Calu3 (cell line): Measurements from ENCODE around the gene AMN. TPM values are rescaled to one million over a fixed set of nuclear protein-coding genes. Genes with fewer than 3 reads are reported as not detected.
"Not testable (repeated sequence)": the region's sequence is repeated elsewhere in the genome, so short reads cannot be mapped to it uniquely, and the experiment has no call there.

Experiments used
- Bru-seq: library from RNA; stranded (reverse); fragments of 400-500 nt; gene quantifications from one replicate; lab custom pipeline; 2021; lab: Mats Ljungman, UMichigan
- BruChase-seq, 2 experiments: library from RNA; stranded (reverse); fragments of 400-500 nt; gene quantifications; one replicate each; lab custom pipeline; 2021; lab: Mats Ljungman, UMichigan
- BruUV-seq: library from RNA; stranded (reverse); fragments of 400-500 nt; replicated peaks from 2 replicates; lab custom pipeline; 2021; lab: Mats Ljungman, UMichigan
- CTCF ChIA-PET: fragments of 300-600 bp; sonication (Branson Sonifier 250); formaldehyde crosslinking; loops from one replicate; lab custom pipeline; 2022; ENCODE audit warnings: antibody characterized with exemption; lab: Charles Lee
- DNase-seq: peaks from one replicate; pipeline ENCODE4 v3.0.0; 2022
- H3K27ac Mint-ChIP-seq: one replicate; pipeline ENCODE4 v1.8.0; 2022; ENCODE audit warnings: mixed read lengths; ENCODE audit not compliant: unreplicated experiment
- H3K27me3 Mint-ChIP-seq: one replicate; pipeline ENCODE4 v1.8.0; 2022; ENCODE audit warnings: mixed read lengths; ENCODE audit not compliant: unreplicated experiment
- H3K36me3 Mint-ChIP-seq: one replicate; pipeline ENCODE4 v1.8.0; 2022; ENCODE audit warnings: mild to moderate bottlenecking, moderate library complexity, mixed read lengths; ENCODE audit not compliant: insufficient read depth, unreplicated experiment
- H3K4me1 Mint-ChIP-seq: one replicate; pipeline ENCODE4 v1.8.0; 2022; ENCODE audit warnings: mild to moderate bottlenecking, low read depth, mixed read lengths; ENCODE audit not compliant: unreplicated experiment
- H3K4me3 Mint-ChIP-seq: one replicate; pipeline ENCODE4 v1.8.0; 2022; ENCODE audit warnings: mild to moderate bottlenecking, low read depth, moderate library complexity, mixed read lengths; ENCODE audit not compliant: unreplicated experiment
- H3K9me3 Mint-ChIP-seq: one replicate; pipeline ENCODE4 v1.8.0; 2022; ENCODE audit warnings: low read depth, mixed read lengths; ENCODE audit not compliant: unreplicated experiment
- CTCF ChIP-seq: fragments of 200-600 bp; IDR thresholded peaks from one replicate; pipeline ENCODE4 v1.8.0; 2022; ENCODE audit warnings: antibody characterized with exemption; ENCODE audit not compliant: unreplicated experiment
- intact Hi-C: fragments of 100-400 bp; cut with micrococcal nuclease; formaldehyde crosslinking; loops from one replicate; pipeline ENCODE4 v1.10.0; 2022; ENCODE audit not compliant: unreplicated experiment
- long read RNA-seq: library from polyadenylated mRNA; stranded (forward); transcript quantifications from one replicate; pipeline ENCODE4 v2.0.0, GENCODE V29; 2022
- total RNA-seq: library from RNA; stranded (reverse); gene quantifications from 2 replicates; pipeline ENCODE4 v1.2.3, GENCODE V29; 2022

Gene AMN
- total RNA-seq (13.7 and 17.0 TPM in 2 replicates), Bru-seq, nascent RNA (percentile 30 among the genes with signal in this experiment), BruChase-seq, experiment 1, labeled RNA remaining after a 6-hour chase (percentile 36 among the genes with signal in this experiment), BruChase-seq, experiment 2, labeled RNA remaining after a 2-hour chase (percentile 35 among the genes with signal in this experiment)
- long read RNA-seq, partial matches to known transcripts, result 14 of 18 reads
- long read RNA-seq, other reads (novel, unspliced or antisense), result 3 of 18 reads

GRCh38 chr14:102922490-102923200 is at the start of gene AMN:
Gene AMN, plus strand, starts transcription at chr14:102922663. Its CDS starts 26 bp downstream, at chr14:102922689.
- Mint-ChIP-seq H3K9me3 (no peaks in the 10 kb centered on the region), H3K36me3 (peaks cover 11% of the 10 kb centered on the region), H3K27ac (no peak within 1 kb of the TSS), H3K4me1 (peaks cover 8% of the 10 kb centered on the region), H3K4me3 (no peak within 1 kb of the TSS), H3K27me3 (no peaks in the 10 kb centered on the region)
- peak; percentile 51 for DNase-seq
- intact Hi-C loops, result loop anchor here (10.0 kb wide), 2 partner anchors 148 to 228 kb away; partner anchors contain the start of gene TRAF3
- CTCF ChIA-PET, result no interaction called here
- TF ChIP-seq CTCF, result no peak
- no TSS peak for BruUV-seq

- no peak overlapping the region for H3K27ac Mint-ChIP-seq
- H3K36me3 Mint-ChIP-seq, result peaks cover 4% of the 10 kb centered on the region
- no peaks in the 10 kb centered on the region for H3K4me1 Mint-ChIP-seq
- CTCF ChIA-PET, result interaction anchor here (0.6 to 0.7 kb wide), 2 partner anchors 14 to 21 kb away, joined by 3 read pairs; no protein-coding TSS in a partner anchor
- no peak overlapping the region for H3K4me3 Mint-ChIP-seq
- no peaks in the 10 kb centered on the region for H3K27me3 Mint-ChIP-seq
- BruUV-seq, result no TSS peak
- no peak for DNase-seq
- no peak for TF ChIP-seq CTCF
- H3K9me3 Mint-ChIP-seq, result no peaks in the 10 kb centered on the region
- intact Hi-C loops, result no loop called here
Observed at GRCh38 chr14:102873131-102873530, 49.3 kb upstream of the AMN start.

GRCh38 chr14:102873546-102874061 is 48.9 kb upstream of the AMN start:
- no peak for DNase-seq
- intact Hi-C loops, result no loop called here
- BruUV-seq, result no TSS peak
- no peaks in the 10 kb centered on the region for H3K9me3 Mint-ChIP-seq
- H3K27ac Mint-ChIP-seq, result no peak overlapping the region
- peaks cover 4% of the 10 kb centered on the region for H3K36me3 Mint-ChIP-seq
- no peak for TF ChIP-seq CTCF
- H3K4me3 Mint-ChIP-seq, result no peak overlapping the region
- no peaks in the 10 kb centered on the region for H3K4me1 Mint-ChIP-seq
- CTCF ChIA-PET, result interaction anchor here (0.6 to 0.7 kb wide), 2 partner anchors 13 to 20 kb away, joined by 3 read pairs; no protein-coding TSS in a partner anchor
- no peaks in the 10 kb centered on the region for H3K27me3 Mint-ChIP-seq

GRCh38 chr14:102875652-102876051 is 46.8 kb upstream of the AMN start:
- CTCF ChIA-PET, result no interaction called here
- Mint-ChIP-seq H3K4me3 (no peak overlapping the region), H3K36me3 (peaks cover 4% of the 10 kb centered on the region), H3K27me3 (no peaks in the 10 kb centered on the region), H3K4me1 (no peaks in the 10 kb centered on the region), H3K27ac (no peak overlapping the region), H3K9me3 (no peaks in the 10 kb centered on the region)
- no peak for DNase-seq
- BruUV-seq, result no TSS peak
- intact Hi-C loops, result no loop called here
- TF ChIP-seq CTCF, result no peak

- DNase-seq, result not testable (repeated sequence)
Observed at GRCh38 chr14:102877511-102877910, 45.0 kb upstream of the AMN start.

More at GRCh38 chr14:102877511-102877910, 45.0 kb upstream of the AMN start:
- CTCF ChIA-PET, result interaction anchor here (0.6 to 1.2 kb wide), 2 partner anchors 15 to 183 kb away, joined by 6 to 9 read pairs; no protein-coding TSS in a partner anchor
- H3K36me3 Mint-ChIP-seq, H3K4me1 Mint-ChIP-seq, intact Hi-C loops, BruUV-seq, H3K4me3 Mint-ChIP-seq, H3K9me3 Mint-ChIP-seq, H3K27me3 Mint-ChIP-seq, H3K27ac Mint-ChIP-seq: not testable (repeated sequence)
